Hepatocyte (in vitro differentiated cells): Measurements from ENCODE around the gene RBMS1. TPM values are rescaled to one million over a fixed set of nuclear protein-coding genes. Genes with fewer than 3 reads are reported as not detected.

ENCODE experiments used
- DNase-seq: peaks from one replicate; pipeline ENCODE4 v3.0.0-alpha.2; 2016; ENCODE audit warnings: low spot score
- H2AFZ ChIP-seq: fragments of 200-600 bp; sonication (generic); 2 replicates; pipeline ENCODE4 v1.6.0; 2016; ENCODE audit warnings: antibody characterized with exemption, mild to moderate bottlenecking
- H3K27ac ChIP-seq: fragments of 200-600 bp; sonication (generic); 2 replicates; pipeline ENCODE4 v1.5.1; 2016; ENCODE audit warnings: mild to moderate bottlenecking
- H3K27me3 ChIP-seq: fragments of 200-600 bp; sonication (generic); 2 replicates; pipeline ENCODE4 v1.6.1; 2016
- H3K36me3 ChIP-seq: fragments of 200-600 bp; sonication (generic); replicated peaks from 2 replicates; pipeline ENCODE4 v1.5.1; 2016; ENCODE audit warnings: low read depth; ENCODE audit not compliant: insufficient read depth
- H3K4me1 ChIP-seq: fragments of 200-600 bp; sonication (generic); 2 replicates; pipeline ENCODE4 v1.5.1; 2016; ENCODE audit warnings: mild to moderate bottlenecking, moderate library complexity; ENCODE audit not compliant: insufficient read depth
- H3K4me2 ChIP-seq: fragments of 200-600 bp; sonication (generic); 2 replicates; pipeline ENCODE4 v1.6.0; 2016
- H3K4me3 ChIP-seq: fragments of 200-600 bp; sonication (generic); 2 replicates; pipeline ENCODE4 v1.5.1; 2016; ENCODE audit warnings: mild to moderate bottlenecking
- H3K79me2 ChIP-seq: fragments of 200-600 bp; sonication (generic); 2 replicates; pipeline ENCODE4 v1.6.0; 2017; ENCODE audit warnings: mild to moderate bottlenecking
- H3K9me2 ChIP-seq: fragments of 200-600 bp; sonication (generic); replicated peaks from 2 replicates; pipeline ENCODE4 v1.6.0; 2017; ENCODE audit warnings: mild to moderate bottlenecking; ENCODE audit not compliant: insufficient read depth
- H3K9me3 ChIP-seq: fragments of 200-600 bp; sonication (generic); 2 replicates; pipeline ENCODE4 v1.5.1; 2016; ENCODE audit warnings: low read depth, mild to moderate bottlenecking
- H4K20me1 ChIP-seq: fragments of 200-600 bp; sonication (generic); 2 replicates; pipeline ENCODE4 v1.6.0; 2016; ENCODE audit warnings: mild to moderate bottlenecking; ENCODE audit not compliant: insufficient read depth, poor library complexity, severe bottlenecking
- EZH2 ChIP-seq: fragments of 200-600 bp; sonication (generic); IDR thresholded peaks from 2 replicates; pipeline ENCODE4 v1.6.1; 2016; ENCODE audit warnings: antibody characterized with exemption, mild to moderate bottlenecking, borderline replicate concordance
- EZH2phosphoT487 ChIP-seq: fragments of 200-600 bp; sonication (generic); IDR thresholded peaks from one replicate; pipeline ENCODE4 v1.6.1; 2018; ENCODE audit warnings: antibody characterized with exemption, mild to moderate bottlenecking, low read depth, moderate library complexity; ENCODE audit not compliant: unreplicated experiment, severe bottlenecking
- WGBS: methylation state at CpG from one replicate; pipeline ENCODE4 v1.1.6; 2016; ENCODE audit warnings: low lambda C conversion rate; ENCODE audit errors: missing lambda C conversion rate; 5-methylcytosine and 5-hydroxymethylcytosine counted together
- polyA plus RNA-seq: library from polyadenylated mRNA; unstranded; fragments of >200 nt; fragmentation: Nextera tagmentation; extraction: Ambion mirVana; gene quantifications from 2 replicates; pipeline ENCODE4 v1.2.1, GENCODE V29; 2016
- total RNA-seq: library from RNA; depleted of rRNA; stranded (reverse); fragments of >200 nt; gene quantifications from 2 replicates; pipeline ENCODE4 v1.2.3, GENCODE V29; 2014
- TF ChIP-seq, protein P1 (sequence below): fragments of 200-600 bp; sonication (generic); IDR thresholded peaks from 2 replicates; pipeline ENCODE4 v1.5.1; 2016; ENCODE audit warnings: antibody characterized with exemption, mild to moderate bottlenecking; ENCODE audit not compliant: poor library complexity

Gene RBMS1
- total and polyA plus RNA-seq, 2 experiments from 2014 or later = 87.9 to 103 TPM

DNA sequence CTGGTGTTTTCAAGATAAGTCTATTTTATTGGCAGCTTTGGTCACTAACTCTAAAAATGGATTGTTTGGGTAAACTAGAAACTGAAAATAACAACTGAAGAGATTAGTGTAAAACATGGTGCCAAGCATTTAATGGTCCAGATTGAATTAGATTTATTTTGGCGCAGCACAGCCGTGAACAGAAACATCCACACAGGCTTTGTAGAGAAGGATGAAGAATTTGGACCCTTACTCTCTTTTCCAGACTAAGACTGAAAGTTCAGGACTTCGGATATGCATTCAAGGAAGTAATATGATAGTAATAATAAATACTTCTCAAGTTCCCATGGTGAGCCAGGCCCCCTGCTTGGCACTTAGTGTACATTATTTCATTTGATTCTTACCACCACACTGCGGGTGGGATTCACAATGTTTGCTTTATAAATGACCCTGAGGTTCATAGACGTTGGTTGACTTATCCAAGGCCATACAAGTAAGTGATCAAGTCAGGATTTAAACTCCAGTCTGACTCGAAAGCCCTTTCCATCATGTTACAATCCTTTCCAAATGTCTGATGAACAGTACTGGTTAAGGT, 239.3 kb downstream of the RBMS1 start:
- Histone ChIP-seq H3K9me3 (no peaks in the 10 kb centered on the region), H3K27me3 (no peaks in the 10 kb centered on the region), H3K4me1 (peaks cover 3% of the 10 kb centered on the region), H3K27ac (no peak overlapping the region), H2AFZ (no peak overlapping the region), H3K9me2 (no peaks in the 10 kb centered on the region), H3K4me2 (no peak overlapping the region), H3K4me3 (no peak overlapping the region), H4K20me1 (no peaks in the 10 kb centered on the region), H3K36me3 (no peaks in the 10 kb centered on the region), H3K79me2 (no peaks in the 10 kb centered on the region)
- 84% methylated on average over 6 of the region's 6 CpGs for WGBS
- no peak for DNase-seq
- TF ChIP-seq, protein P1, sequence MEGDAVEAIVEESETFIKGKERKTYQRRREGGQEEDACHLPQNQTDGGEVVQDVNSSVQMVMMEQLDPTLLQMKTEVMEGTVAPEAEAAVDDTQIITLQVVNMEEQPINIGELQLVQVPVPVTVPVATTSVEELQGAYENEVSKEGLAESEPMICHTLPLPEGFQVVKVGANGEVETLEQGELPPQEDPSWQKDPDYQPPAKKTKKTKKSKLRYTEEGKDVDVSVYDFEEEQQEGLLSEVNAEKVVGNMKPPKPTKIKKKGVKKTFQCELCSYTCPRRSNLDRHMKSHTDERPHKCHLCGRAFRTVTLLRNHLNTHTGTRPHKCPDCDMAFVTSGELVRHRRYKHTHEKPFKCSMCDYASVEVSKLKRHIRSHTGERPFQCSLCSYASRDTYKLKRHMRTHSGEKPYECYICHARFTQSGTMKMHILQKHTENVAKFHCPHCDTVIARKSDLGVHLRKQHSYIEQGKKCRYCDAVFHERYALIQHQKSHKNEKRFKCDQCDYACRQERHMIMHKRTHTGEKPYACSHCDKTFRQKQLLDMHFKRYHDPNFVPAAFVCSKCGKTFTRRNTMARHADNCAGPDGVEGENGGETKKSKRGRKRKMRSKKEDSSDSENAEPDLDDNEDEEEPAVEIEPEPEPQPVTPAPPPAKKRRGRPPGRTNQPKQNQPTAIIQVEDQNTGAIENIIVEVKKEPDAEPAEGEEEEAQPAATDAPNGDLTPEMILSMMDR = no peak
- TF ChIP-seq EZH2 (no peak), EZH2phosphoT487 (no peak)

DNA sequence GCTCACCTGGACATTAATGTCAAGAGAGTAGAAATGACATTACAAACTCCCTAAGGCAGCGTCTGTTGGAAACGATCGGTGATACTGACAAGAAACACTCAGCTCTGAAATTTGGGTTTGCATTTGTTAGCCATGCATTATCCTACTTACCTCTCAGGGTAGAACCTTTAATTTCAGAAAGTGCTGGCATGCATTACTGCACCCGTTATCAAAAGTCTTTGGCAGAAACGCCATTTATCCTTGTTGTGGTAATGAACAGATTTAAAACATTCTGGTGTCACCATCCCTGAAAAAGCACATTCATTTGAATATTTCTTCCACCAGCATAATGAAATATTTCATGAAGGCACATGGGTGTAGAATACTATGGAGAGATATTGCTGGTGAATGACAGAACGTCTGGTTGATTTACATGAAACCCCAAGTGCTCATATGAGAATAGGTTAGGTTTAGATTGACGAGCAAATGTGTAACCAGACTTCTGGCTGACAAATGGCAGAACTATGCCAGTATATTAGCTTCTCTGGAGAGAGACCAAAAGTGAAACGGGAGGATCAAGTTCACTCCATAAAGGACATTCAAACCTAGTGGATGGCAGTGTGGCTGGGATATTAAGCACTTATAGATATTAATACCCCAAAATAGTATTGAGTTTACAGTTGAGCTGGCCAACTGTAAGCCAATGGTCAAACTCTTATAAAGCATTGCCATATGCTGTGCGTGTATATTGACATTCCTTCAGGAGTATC, 240.0 kb downstream of the RBMS1 start:
- Histone ChIP-seq H2AFZ (no peak overlapping the region), H3K9me3 (no peaks in the 10 kb centered on the region), H3K79me2 (no peaks in the 10 kb centered on the region), H3K27ac (no peak overlapping the region), H3K36me3 (no peaks in the 10 kb centered on the region), H3K4me2 (no peak overlapping the region), H3K9me2 (no peaks in the 10 kb centered on the region), H3K4me1 (peaks cover 3% of the 10 kb centered on the region), H4K20me1 (no peaks in the 10 kb centered on the region), H3K27me3 (no peaks in the 10 kb centered on the region), H3K4me3 (no peak overlapping the region)
- DNase-seq = peak; percentile 11
- TF ChIP-seq EZH2 (no peak), EZH2phosphoT487 (no peak)
- TF ChIP-seq, protein P1 = no peak
- 73% methylated on average over 9 of the region's 9 CpGs for WGBS

DNA sequence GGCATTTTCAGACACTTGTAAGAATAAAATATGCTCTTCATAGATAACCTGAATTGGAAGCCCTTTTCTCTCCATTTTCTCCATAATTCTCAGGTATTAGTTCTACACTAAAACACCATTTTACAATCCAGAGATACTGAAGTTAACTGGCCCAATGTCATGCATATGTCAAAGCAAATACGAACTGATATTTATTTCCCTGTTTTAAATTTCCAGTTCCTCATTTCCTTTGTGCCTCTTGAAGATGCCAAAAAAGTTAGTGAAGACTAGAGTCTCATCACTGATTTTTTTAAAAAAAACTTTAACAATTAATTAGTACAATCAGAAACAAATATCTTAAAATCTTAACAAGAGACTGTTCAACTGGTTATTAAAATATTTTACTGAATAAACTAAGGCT, 240.7 kb downstream of the RBMS1 start:
- Histone ChIP-seq H3K4me2 (no peak overlapping the region), H3K9me3 (no peaks in the 10 kb centered on the region), H4K20me1 (no peaks in the 10 kb centered on the region), H3K9me2 (no peaks in the 10 kb centered on the region), H3K79me2 (no peaks in the 10 kb centered on the region), H2AFZ (no peak overlapping the region), H3K27ac (no peak overlapping the region), H3K4me3 (no peak overlapping the region), H3K4me1 (peaks cover 3% of the 10 kb centered on the region), H3K36me3 (no peaks in the 10 kb centered on the region), H3K27me3 (no peaks in the 10 kb centered on the region)
- DNase-seq = no peak
- TF ChIP-seq EZH2phosphoT487 (no peak), EZH2 (no peak)
- TF ChIP-seq, protein P1 = no peak
- WGBS = 84% methylated on average over 1 of the region's 1 CpG
